ENCODE results near the gene GPER1. TPM values are rescaled to one million over a fixed set of nuclear protein-coding genes. Genes with fewer than 3 reads are reported as not detected.

Gene GPER1
- total RNA-seq, 1 donor from 2014 or later = 1.1 TPM

- DNase-seq = no peak
These were observed 3.1 kb downstream of the GPER1 start for GRCh38 chr7:1090686-1091643.

- DNase-seq = no peak
These were observed 3.7 kb downstream of the GPER1 start for GRCh38 chr7:1091644-1092027.

GRCh38 chr7:1092161-1092632, 4.3 kb downstream of the GPER1 start:
- no peak for DNase-seq

GRCh38 chr7:1092806-1093501, 5.0 kb downstream of the GPER1 start:
- no peak for DNase-seq

DNA sequence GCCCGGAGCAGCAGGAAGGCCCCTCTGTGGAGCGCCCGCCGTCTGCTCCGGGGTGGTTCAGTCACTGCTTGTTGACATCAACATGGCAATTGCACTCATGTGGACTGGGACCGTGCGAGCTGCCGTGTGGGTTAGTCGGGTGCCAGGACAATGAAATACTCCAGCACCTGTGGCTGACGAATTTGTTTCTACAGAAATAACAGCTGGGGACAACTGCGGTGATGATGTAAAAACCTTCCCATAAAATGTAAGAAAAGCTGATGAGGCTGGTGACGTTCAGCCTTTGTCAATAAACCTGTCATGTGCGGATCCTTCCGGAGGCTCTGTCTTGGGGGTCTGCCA, 5.6 kb downstream of the GPER1 start:
- DNase-seq = no peak

- no peak for DNase-seq
These were observed 6.1 kb downstream of the GPER1 start for GRCh38 chr7:1093916-1094508.

GRCh38 chr7:1094870-1095269, 7.0 kb downstream of the GPER1 start:
- DNase-seq = no peak

DNA sequence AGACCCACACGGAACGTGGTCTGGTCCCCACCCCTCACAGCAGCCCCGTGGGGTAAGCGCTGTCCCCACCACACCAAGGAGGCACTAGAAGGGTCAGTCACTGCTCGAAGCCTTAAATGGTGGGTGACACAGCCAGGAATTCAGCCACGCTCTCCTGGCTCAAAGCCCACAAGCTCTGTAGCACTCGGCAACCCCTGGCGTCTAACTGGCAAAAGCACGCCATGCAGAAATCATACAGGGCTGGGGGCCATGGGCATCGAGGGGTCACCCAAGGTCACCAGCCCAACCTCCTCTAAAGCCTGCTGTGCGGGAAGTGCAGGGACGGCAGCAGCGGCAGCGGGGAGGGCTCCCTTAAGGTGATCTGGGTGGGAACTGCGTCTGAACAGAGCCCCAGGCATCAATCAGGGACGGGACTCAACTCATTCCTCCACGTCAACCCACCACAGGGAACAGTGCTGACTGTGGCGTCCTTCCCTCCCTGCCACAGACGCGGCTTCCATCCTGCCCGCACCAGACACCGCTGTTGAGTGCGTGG, 7.8 kb downstream of the GPER1 start:
- no peak for DNase-seq

DNA sequence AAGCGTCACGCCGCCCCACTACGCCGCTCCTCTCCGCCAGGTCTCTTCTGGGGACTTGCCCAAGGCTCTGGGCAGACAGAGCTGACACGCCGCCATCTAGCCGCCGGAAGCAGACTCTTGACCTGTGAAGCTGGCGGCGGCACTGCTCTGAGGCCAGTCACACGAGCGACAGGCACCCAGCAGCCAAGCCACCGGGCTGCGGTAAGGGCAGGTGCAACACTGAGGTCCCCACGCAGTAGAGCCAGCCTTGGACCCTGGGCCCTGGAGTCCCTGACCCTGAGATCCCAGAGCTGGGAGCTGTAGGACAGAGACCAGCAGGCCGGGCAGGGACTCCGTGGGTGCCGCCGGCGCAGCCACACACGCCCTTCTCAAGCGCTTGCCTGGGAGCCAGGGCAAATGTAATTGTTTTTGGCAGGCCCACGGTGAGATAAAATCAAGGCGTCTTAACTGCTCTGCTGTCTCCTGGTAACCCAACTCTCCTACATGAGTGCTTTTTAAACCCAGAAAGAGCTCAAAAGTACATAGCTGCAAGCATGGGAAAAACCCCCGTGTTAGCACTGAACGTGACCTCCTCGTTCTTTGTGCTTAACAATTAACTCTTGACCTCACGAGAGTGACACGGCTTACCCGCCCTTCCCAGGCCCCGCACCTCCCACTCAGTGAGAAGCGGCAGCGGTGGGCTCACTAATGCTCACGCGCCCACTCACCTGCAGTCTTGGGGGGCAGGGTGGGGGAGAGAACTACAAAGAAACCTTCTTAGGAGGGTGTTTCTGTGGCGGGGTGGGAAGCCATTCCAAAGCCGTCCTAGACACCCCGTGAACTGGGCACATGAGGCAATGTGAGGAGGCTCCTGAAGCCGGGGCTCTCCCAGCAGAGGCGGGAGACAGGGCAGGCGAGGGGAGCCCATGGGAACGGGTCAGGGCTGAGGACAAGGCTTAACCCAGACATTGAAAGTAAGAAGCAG, 8.5 kb downstream of the GPER1 start:
- DNase-seq = no peak

- DNase-seq = no peak
These were observed 9.2 kb downstream of the GPER1 start for GRCh38 chr7:1097120-1097504.

DNA sequence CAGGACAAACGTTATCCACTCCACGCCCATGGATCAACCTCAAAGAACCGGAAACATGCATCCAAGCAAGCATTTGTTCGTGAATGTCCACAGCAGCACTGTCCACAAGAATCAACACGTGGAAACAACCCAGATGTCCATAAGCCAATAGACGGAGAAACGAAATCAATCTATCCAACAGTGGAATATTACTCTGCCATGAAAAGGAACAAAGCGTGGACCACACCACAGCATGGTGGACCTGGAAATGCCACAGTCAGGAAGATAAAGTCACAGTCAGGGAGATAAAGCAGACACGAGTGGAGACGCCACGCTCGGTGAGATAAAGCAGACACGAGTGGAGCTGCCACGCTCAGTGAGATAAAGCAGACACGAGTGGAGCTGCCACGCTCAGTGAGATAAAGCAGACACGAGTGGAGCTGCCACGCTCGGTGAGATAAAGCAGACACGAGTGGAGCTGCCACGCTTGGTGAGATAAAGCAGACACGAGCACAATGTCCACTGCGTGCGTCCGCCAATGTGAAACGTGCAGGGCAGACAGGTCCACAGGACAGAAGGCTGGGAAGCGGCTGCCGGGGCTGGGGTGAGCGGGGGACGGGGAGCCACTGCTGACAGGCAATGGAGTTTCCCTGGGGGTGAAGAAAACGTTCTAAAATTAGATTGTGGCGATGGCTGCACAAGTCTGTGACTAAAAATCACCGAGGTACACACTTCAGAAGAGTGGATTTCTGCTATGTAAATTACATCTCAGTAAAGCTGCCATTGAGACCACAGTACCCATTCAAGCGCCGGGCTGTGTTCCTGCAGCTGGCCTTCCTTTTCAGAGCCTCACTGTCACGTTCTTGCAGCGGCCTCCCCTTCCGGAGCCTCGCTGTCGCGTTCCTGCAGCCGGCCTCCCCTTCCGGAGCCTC, 10.6 kb downstream of the GPER1 start:
- DNase-seq = no peak

GRCh38 chr7:1099154-1099542, 11.2 kb downstream of the GPER1 start:
- DNase-seq = no peak

- no peak for DNase-seq
These were observed 11.7 kb downstream of the GPER1 start for GRCh38 chr7:1099637-1100036.

DNA sequence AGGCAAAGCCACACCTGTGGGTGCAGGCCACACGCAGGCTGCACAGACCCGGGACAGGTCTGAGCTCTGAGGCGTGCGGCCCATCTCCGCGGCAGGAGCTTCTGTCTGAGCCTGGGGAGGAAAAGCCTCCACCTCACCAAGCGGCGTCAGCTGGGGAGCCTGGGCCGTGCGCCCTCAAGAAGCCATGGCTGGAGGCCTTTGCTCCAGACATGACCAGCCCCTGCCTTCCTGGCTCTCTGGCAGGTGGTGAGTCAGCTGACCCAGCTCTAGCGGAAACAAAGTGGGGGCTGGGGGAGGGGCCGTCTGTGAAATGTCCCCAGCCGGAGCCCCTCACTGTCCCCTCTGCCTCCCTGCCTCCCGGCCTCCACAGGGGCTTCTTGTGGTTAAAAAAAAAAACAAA, 12.5 kb downstream of the GPER1 start:
- DNase-seq = no peak

- no peak for DNase-seq
These were observed 13.1 kb downstream of the GPER1 start for GRCh38 chr7:1100834-1101562.

- DNase-seq = no peak
These were observed 13.9 kb downstream of the GPER1 start for GRCh38 chr7:1101563-1102431.

GRCh38 chr7:1103009-1103788, 15.3 kb downstream of the GPER1 start:
- DNase-seq = no peak

All from occipital lobe (tissue), 2 donors.